K562 (cell line): ENCODE results near the gene LIPN. TPM values are rescaled to one million over a fixed set of nuclear protein-coding genes. Genes with fewer than 3 reads are reported as not detected.

ENCODE experiments used
- ATAC-seq: fragments of 200-7000 bp; cut with Tn5 transposase; 3 replicates; pipeline ENCODE4 v1.9.1; 2020; ENCODE audit warnings: moderate library complexity
- BruUV-seq: library from RNA; stranded (reverse); fragments of 400-500 nt; replicated peaks from 2 replicates; lab custom pipeline; 2021; lab: Mats Ljungman, UMichigan
- CTCF ChIA-PET: fragments of 300-600 bp; formaldehyde crosslinking; extraction: SDS; loops from one replicate; lab custom pipeline; 2021; ENCODE audit warnings: low intra/inter-chr PET ratio; lab: Yijun Ruan, JAX
- POLR2A ChIA-PET: fragments of 300-600, 350-650 bp; sonication (Branson Sonifier 250); formaldehyde crosslinking; extraction: SDS; loops from one replicate; lab custom pipeline; 2021; ENCODE audit warnings: antibody characterized with exemption, inconsistent platforms; lab: Yijun Ruan, JAX
- DNase-seq, 4 experiments: peaks; one replicate each; pipeline versions ENCODE4 v3.0.0 to v3.0.0-alpha.2; 2011 to 2018; ENCODE audit warnings: low spot score in 3 of 4, mixed read lengths in 3 of 4; ENCODE audit errors: extremely low read depth in 1 of 4
- FAIRE-seq: peaks from 2 replicates; lab custom pipeline; 2011; peaks lifted over from hg19 to GRCh38; lab: Jason Lieb, UNC
- H2AFZ ChIP-seq: 2 replicates; pipeline ENCODE4 v1.6.0; 2011; ENCODE audit warnings: low read depth, low read length, control low read depth, inconsistent platforms
- H3K27ac ChIP-seq: fragments of 200-600 bp; 3 replicates; pipeline ENCODE4 v1.8.0; 2011; ENCODE audit warnings: low read depth, mild to moderate bottlenecking, control low read depth, inconsistent platforms, low read length, moderate library complexity, mixed read lengths; ENCODE audit errors: extremely low read depth
- H3K27me3 ChIP-seq, 2 experiments: fragments of 300-600 bp in 1 of 2; 2 replicates in 1 of 2; 3 replicates in 1 of 2; pipeline versions ENCODE4 v1.6.0 to v1.8.0; 2011; ENCODE audit warnings: inconsistent platforms in 2 of 2, low read length in 2 of 2, mild to moderate bottlenecking in 1 of 2, mixed read lengths in 1 of 2, moderate library complexity in 1 of 2; ENCODE audit not compliant: control insufficient read depth in 2 of 2, insufficient read depth in 2 of 2
- H3K36me3 ChIP-seq: fragments of 300-600 bp; 3 replicates; pipeline ENCODE4 v1.8.0; 2011; ENCODE audit warnings: mild to moderate bottlenecking, low read length, inconsistent platforms; ENCODE audit not compliant: control insufficient read depth, insufficient read depth
- H3K4me1 ChIP-seq, 2 experiments: fragments of 200-600 bp in 1 of 2; replicated peaks in 1 of 2; 2 replicates in 1 of 2; 3 replicates in 1 of 2; pipeline versions ENCODE4 v1.5.1 to v1.8.0; 2011; ENCODE audit warnings: inconsistent platforms in 2 of 2, low read length in 2 of 2, mild to moderate bottlenecking in 1 of 2, mixed read lengths in 1 of 2, moderate library complexity in 1 of 2; ENCODE audit not compliant: control insufficient read depth in 2 of 2, insufficient read depth in 2 of 2
- H3K4me2 ChIP-seq: 2 replicates; pipeline ENCODE4 v1.6.1; 2011; ENCODE audit warnings: low read length, control low read depth, inconsistent platforms, mixed read lengths; ENCODE audit not compliant: insufficient read depth
- H3K4me3 ChIP-seq: fragments of 200-600 bp; sonication (generic), shearing (Covaris generic); 2 replicates; pipeline ENCODE4 v1.5.1; 2016; ENCODE audit warnings: control low read depth, inconsistent platforms
- H3K79me2 ChIP-seq: fragments of 200-600 bp; 3 replicates; pipeline ENCODE4 v1.8.0; 2011; ENCODE audit warnings: low read length, inconsistent platforms; ENCODE audit not compliant: control insufficient read depth, insufficient read depth
- H3K9ac ChIP-seq, 2 experiments: 2 replicates each; pipeline versions ENCODE4 v1.6.0 to v1.6.1; 2011; ENCODE audit warnings: low read depth in 2 of 2, low read length in 2 of 2, control low read depth in 1 of 2, inconsistent platforms in 1 of 2, mild to moderate bottlenecking in 1 of 2, mixed read lengths in 1 of 2; ENCODE audit not compliant: insufficient read depth in 1 of 2
- H3K9me1 ChIP-seq: one replicate; pipeline ENCODE4 v1.6.0; 2011; ENCODE audit warnings: inconsistent platforms, mild to moderate bottlenecking, low read length, moderate library complexity; ENCODE audit not compliant: control insufficient read depth, insufficient read depth
- H3K9me3 ChIP-seq: replicated peaks from 2 replicates; pipeline ENCODE4 v1.5.1; 2011; ENCODE audit warnings: low read depth, low read length, inconsistent platforms; ENCODE audit not compliant: control insufficient read depth, insufficient read depth
- H4K20me1 ChIP-seq: replicated peaks from 2 replicates; pipeline ENCODE4 v1.6.1; 2011; ENCODE audit warnings: low read length, inconsistent platforms, mixed read lengths; ENCODE audit not compliant: control insufficient read depth, insufficient read depth
- BMI1 ChIP-seq: fragments of 150-350 bp; IDR thresholded peaks from 2 replicates; pipeline ENCODE4 v1.6.1; 2014; ENCODE audit warnings: low read length
- C11orf30 ChIP-seq: fragments of 450-650 bp; IDR thresholded peaks from 2 replicates; pipeline ENCODE4 v1.6.1; 2016; ENCODE audit warnings: low read depth, mild to moderate bottlenecking
- CBX2 ChIP-seq: fragments of 200-600 bp; sonication (generic); IDR thresholded peaks from one replicate; pipeline ENCODE4 v1.6.1; 2012; ENCODE audit warnings: mild to moderate bottlenecking, low read length, inconsistent platforms; ENCODE audit not compliant: insufficient read depth, poor library complexity, severe bottlenecking
- ETV5 ChIP-seq: sonication (generic); formaldehyde crosslinking; IDR thresholded peaks from 2 replicates; pipeline ENCODE4 v1.4.0; 2020; ENCODE audit warnings: low read depth, mild to moderate bottlenecking, missing genetic modification reagents
- HLTF ChIP-seq: fragments of 450-650 bp; IDR thresholded peaks from 2 replicates; pipeline ENCODE4 v1.6.1; 2016
- MCM3 ChIP-seq: fragments of 450-650 bp; IDR thresholded peaks from 2 replicates; pipeline ENCODE4 v1.6.1; 2016
- PRPF4 ChIP-seq: fragments of 200-400 bp; formaldehyde crosslinking; IDR thresholded peaks from one replicate; pipeline ENCODE4 v1.6.1; 2017; ENCODE audit warnings: low read length, low read depth, mild to moderate bottlenecking; ENCODE audit not compliant: insufficient read depth, poor library complexity, severe bottlenecking
- SIRT6 ChIP-seq: IDR thresholded peaks from one replicate; pipeline ENCODE4 v1.6.1; 2012; ENCODE audit warnings: low read depth, mild to moderate bottlenecking, control low read depth, inconsistent platforms, low read length, moderate library complexity
- ZNF140 ChIP-seq: fragments of 250-450 bp; sonication (Bioruptor Pico); IDR thresholded peaks from 2 replicates; pipeline ENCODE4 v1.8.0; 2021; ENCODE audit warnings: moderate library complexity, mild to moderate bottlenecking, inconsistent platforms
- ZNF174 ChIP-seq: fragments of 250-450 bp; sonication (Bioruptor Pico); IDR thresholded peaks from 2 replicates; pipeline ENCODE4 v1.4.0; 2020; ENCODE audit warnings: mild to moderate bottlenecking
- ZNF311 ChIP-seq: fragments of 250-450 bp; sonication (Bioruptor Pico); IDR thresholded peaks from 2 replicates; pipeline ENCODE4 v1.4.0; 2020; ENCODE audit warnings: mild to moderate bottlenecking, moderate library complexity
- WGBS: fragments of 100-300 bp; shearing (Covaris generic); methylation state at CpG from one replicate; pipeline ENCODE4 v1.1.6; 2016; ENCODE audit warnings: low coverage, mixed read lengths; ENCODE audit not compliant: insufficient coverage; ENCODE audit errors: missing lambda C conversion rate; 5-methylcytosine and 5-hydroxymethylcytosine counted together
- in situ Hi-C: fragments of 300-500 bp; cut with MboI; formaldehyde crosslinking; loops from 4 replicates; pipeline ENCODE4 v1.15.0; 2018; ENCODE audit warnings: inconsistent platforms, mixed read lengths
- intact Hi-C: fragments of 100-400 bp; cut with micrococcal nuclease; formaldehyde crosslinking; loops from 2 replicates; pipeline ENCODE4 v1.14.2; 2022
- polyA plus RNA-seq, 8 experiments: library from polyadenylated mRNA; depleted of rRNA in 4 of 8; stranded (reverse) in 5 of 8; unstranded in 3 of 8; fragments of >200 nt; fragmentation: Nextera tagmentation in 2 of 8; fragmentation: Illumina TruSeq in 1 of 8; extraction: Ambion mirVana in 2 of 8; extraction: Trizol in 1 of 8; gene quantifications; 2 replicates each; pipeline versions ENCODE4 v1.2.1 to v1.2.3, GENCODE V29; 2011 to 2014; ENCODE audit warnings: inconsistent platforms in 1 of 8, missing spikeins in 1 of 8
- total RNA-seq, 7 experiments: library from RNA; depleted of rRNA in 6 of 7; stranded (reverse); fragments of >200 nt in 6 of 7; fragmentation: Illumina TruSeq in 2 of 7; extraction: Trizol in 2 of 7; gene quantifications; 2 replicates each; pipeline versions ENCODE4 v1.2.1 to v1.2.3, GENCODE V29; 2011 to 2021; ENCODE audit warnings: low replicate concordance in 1 of 7
- TF ChIP-seq, protein P1 (sequence below): fragments of 250-450 bp; sonication (Bioruptor Pico); IDR thresholded peaks from 2 replicates; pipeline ENCODE4 v1.8.0; 2022; ENCODE audit warnings: moderate library complexity, mild to moderate bottlenecking, inconsistent platforms
- TF ChIP-seq, protein P2 (sequence below), 3 experiments: fragments of 200-800 bp in 1 of 3; sonication (Bioruptor generic) in 1 of 3; sonication (generic) in 1 of 3; formaldehyde crosslinking in 1 of 3; IDR thresholded peaks; 2 replicates each; pipeline versions ENCODE4 v1.6.1 to v1.8.0; 2016 to 2022; ENCODE audit warnings: mild to moderate bottlenecking in 2 of 3, missing compliant biosample characterization in 2 of 3, missing genetic modification characterization in 2 of 3, missing genetic modification reagents in 1 of 3
- TF ChIP-seq, protein P3 (sequence below): sonication (generic); formaldehyde crosslinking; IDR thresholded peaks from 2 replicates; pipeline ENCODE4 v1.9.0; 2022; ENCODE audit warnings: mild to moderate bottlenecking, missing genetic modification reagents
- TF ChIP-seq, protein P4 (sequence below): fragments of 250-450 bp; sonication (Bioruptor Pico); IDR thresholded peaks from 2 replicates; pipeline ENCODE4 v1.4.0; 2020; ENCODE audit warnings: mild to moderate bottlenecking, moderate library complexity
- TF ChIP-seq, protein P5 (sequence below): fragments of 450-650 bp; IDR thresholded peaks from 2 replicates; pipeline ENCODE4 v1.6.1; 2018; ENCODE audit warnings: mild to moderate bottlenecking, low read depth; ENCODE audit not compliant: partially characterized antibody

The LIPN gene
- total and polyA plus RNA-seq, 9 of the 15 experiments (the other 6 are each of a cell fraction or from before 2014, with no cell fraction given), result not detected

DNA sequence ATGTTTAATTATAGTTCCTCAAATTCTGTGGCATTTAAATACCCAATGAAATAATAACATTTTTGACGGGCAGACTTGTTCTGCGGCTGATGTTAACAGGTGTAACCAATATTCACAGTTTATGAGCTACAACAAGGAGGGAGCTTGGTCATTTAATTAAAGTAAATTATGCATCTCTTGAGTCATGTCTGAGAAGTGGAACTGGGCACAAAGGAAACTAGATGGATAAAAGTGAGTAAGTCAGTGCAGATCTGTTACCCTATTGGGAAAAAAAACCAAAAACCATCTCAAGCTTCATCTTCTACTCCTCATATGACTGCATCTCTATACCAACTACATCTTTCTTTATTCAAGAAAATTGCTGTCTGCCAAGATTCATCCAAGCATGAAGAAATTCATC, 67.9 kb downstream of the LIPN start (continued):
- TF ChIP-seq CBX2, result no peak
- no peak for TF ChIP-seq HLTF
- TF ChIP-seq ZNF311 (CRISPR knock-in tag), result no peak
- no peak for TF ChIP-seq ZNF174 (CRISPR knock-in tag)
- no peak for TF ChIP-seq SIRT6
- no peak for TF ChIP-seq MCM3

DNA sequence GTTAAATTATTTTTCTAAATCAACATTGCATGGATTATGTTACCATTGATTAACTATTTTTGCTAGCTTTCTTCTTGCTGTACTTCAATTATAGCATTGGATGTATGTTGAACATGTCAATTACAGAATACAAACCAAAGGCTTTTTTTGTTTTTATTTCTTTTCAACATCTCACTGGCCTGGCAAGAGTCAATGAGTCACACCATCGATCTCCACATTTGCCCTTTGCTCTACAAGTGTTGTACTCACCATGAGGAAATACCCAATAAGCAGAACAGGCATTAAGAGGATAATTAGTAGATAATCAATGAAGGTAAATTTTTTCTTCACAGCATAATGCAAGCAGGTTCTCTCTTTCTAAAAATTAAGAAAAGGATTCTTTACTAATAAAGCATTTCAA, 68.5 kb downstream of the LIPN start:
- Histone ChIP-seq H3K4me3 (no peak overlapping the region), H3K79me2 (no peaks in the 10 kb centered on the region), H3K27me3 (no peaks in the 10 kb centered on the region), H2AFZ (no peak overlapping the region), H3K4me2 (no peak overlapping the region), H3K4me1 (no peaks in the 10 kb centered on the region), H3K27ac (no peak overlapping the region), H3K36me3 (no peaks in the 10 kb centered on the region), H3K9me1 (no peaks in the 10 kb centered on the region), H3K9me3 (no peaks in the 10 kb centered on the region), H3K9ac (no peak overlapping the region), H4K20me1 (no peaks in the 10 kb centered on the region)
- ATAC-seq, result no peak
- DNase-seq, result no peak
- no peak for FAIRE-seq
- in situ Hi-C loops (no loop called here), intact Hi-C loops (no loop called here)
- ChIA-PET CTCF (no interaction called here), POLR2A (no interaction called here)
- 7% methylated on average over 1 of the region's 1 CpG for WGBS
- no TSS peak for BruUV-seq
- TF ChIP-seq PRPF4, result no peak
- TF ChIP-seq, protein P1, sequence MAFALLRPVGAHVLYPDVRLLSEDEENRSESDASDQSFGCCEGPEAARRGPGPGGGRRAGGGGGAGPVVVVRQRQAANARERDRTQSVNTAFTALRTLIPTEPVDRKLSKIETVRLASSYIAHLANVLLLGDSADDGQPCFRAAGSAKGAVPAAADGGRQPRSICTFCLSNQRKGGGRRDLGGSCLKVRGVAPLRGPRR (CRISPR knock-in tag), result no peak
- TF ChIP-seq, protein P2, sequence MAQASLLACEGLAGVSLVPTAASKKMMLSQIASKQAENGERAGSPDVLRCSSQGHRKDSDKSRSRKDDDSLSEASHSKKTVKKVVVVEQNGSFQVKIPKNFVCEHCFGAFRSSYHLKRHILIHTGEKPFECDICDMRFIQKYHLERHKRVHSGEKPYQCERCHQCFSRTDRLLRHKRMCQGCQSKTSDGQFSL (CRISPR knock-in tag; IDR thresholded peaks at IDR 0.05), result no peak
- TF ChIP-seq, protein P2 (tag; IDR thresholded peaks at IDR 0.05), result no peak
- no peak for TF ChIP-seq C11orf30
- TF ChIP-seq, protein P3, sequence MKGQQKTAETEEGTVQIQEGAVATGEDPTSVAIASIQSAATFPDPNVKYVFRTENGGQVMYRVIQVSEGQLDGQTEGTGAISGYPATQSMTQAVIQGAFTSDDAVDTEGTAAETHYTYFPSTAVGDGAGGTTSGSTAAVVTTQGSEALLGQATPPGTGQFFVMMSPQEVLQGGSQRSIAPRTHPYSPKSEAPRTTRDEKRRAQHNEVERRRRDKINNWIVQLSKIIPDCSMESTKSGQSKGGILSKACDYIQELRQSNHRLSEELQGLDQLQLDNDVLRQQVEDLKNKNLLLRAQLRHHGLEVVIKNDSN (CRISPR knock-in tag), result no peak
- no peak for TF ChIP-seq ETV5 (CRISPR knock-in tag)
- TF ChIP-seq, protein P4, sequence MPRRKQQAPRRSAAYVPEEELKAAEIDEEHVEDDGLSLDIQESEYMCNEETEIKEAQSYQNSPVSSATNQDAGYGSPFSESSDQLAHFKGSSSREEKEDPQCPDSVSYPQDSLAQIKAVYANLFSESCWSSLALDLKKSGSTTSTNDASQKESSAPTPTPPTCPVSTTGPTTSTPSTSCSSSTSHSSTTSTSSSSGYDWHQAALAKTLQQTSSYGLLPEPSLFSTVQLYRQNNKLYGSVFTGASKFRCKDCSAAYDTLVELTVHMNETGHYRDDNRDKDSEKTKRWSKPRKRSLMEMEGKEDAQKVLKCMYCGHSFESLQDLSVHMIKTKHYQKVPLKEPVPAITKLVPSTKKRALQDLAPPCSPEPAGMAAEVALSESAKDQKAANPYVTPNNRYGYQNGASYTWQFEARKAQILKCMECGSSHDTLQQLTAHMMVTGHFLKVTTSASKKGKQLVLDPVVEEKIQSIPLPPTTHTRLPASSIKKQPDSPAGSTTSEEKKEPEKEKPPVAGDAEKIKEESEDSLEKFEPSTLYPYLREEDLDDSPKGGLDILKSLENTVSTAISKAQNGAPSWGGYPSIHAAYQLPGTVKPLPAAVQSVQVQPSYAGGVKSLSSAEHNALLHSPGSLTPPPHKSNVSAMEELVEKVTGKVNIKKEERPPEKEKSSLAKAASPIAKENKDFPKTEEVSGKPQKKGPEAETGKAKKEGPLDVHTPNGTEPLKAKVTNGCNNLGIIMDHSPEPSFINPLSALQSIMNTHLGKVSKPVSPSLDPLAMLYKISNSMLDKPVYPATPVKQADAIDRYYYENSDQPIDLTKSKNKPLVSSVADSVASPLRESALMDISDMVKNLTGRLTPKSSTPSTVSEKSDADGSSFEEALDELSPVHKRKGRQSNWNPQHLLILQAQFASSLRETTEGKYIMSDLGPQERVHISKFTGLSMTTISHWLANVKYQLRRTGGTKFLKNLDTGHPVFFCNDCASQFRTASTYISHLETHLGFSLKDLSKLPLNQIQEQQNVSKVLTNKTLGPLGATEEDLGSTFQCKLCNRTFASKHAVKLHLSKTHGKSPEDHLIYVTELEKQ (CRISPR knock-in tag), result no peak
- TF ChIP-seq ZNF140 (CRISPR knock-in tag), result no peak
- TF ChIP-seq, protein P5, sequence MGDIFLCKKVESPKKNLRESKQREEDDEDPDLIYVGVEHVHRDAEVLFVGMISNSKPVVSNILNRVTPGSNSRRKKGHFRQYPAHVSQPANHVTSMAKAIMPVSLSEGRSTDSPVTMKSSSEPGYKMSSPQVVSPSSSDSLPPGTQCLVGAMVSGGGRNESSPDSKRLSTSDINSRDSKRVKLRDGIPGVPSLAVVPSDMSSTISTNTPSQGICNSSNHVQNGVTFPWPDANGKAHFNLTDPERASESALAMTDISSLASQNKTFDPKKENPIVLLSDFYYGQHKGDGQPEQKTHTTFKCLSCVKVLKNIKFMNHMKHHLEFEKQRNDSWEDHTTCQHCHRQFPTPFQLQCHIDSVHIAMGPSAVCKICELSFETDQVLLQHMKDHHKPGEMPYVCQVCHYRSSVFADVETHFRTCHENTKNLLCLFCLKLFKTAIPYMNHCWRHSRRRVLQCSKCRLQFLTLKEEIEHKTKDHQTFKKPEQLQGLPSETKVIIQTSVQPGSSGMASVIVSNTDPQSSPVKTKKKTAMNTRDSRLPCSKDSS, result no peak
- no peak for TF ChIP-seq BMI1
